OCI-LY1 (cell line): ENCODE measurements around the gene TMEM98.
"Not testable (repeated sequence)": the region's sequence is repeated elsewhere in the genome, so short reads cannot be mapped to it uniquely, and the experiment has no call there.

ENCODE experiments used
- H2AFZ ChIP-seq: fragments of 200-600 bp; sonication (generic), shearing (Covaris generic); 2 replicates; pipeline ENCODE4 v1.6.0; 2014; ENCODE audit warnings: antibody characterized with exemption, mild to moderate bottlenecking, low read length
- H3F3A ChIP-seq: fragments of 200-600 bp; sonication (generic), shearing (Covaris generic); 2 replicates; pipeline ENCODE4 v1.6.0; 2014; ENCODE audit warnings: mild to moderate bottlenecking, antibody characterized with exemption, low read length, moderate library complexity; ENCODE audit not compliant: insufficient read depth
- H3K27ac ChIP-seq: fragments of 200-600 bp; sonication (generic); 2 replicates; pipeline ENCODE4 v1.5.1; 2014; ENCODE audit warnings: low read length, mixed run types, mild to moderate bottlenecking, low read depth; ENCODE audit not compliant: poor library complexity, severe bottlenecking
- H3K27me3 ChIP-seq: fragments of 200-600 bp; sonication (generic); 2 replicates; pipeline ENCODE4 v1.6.0; 2014; ENCODE audit warnings: antibody characterized with exemption, mild to moderate bottlenecking, low read length, moderate library complexity; ENCODE audit not compliant: insufficient read depth
- H3K36me3 ChIP-seq: fragments of 200-600 bp; sonication (generic); 2 replicates; pipeline ENCODE4 v1.6.1; 2014; ENCODE audit warnings: mild to moderate bottlenecking, antibody characterized with exemption, low read length, moderate library complexity, mixed read lengths; ENCODE audit not compliant: insufficient read depth
- H3K4me1 ChIP-seq: fragments of 200-600 bp; sonication (generic); 2 replicates; pipeline ENCODE4 v1.5.1; 2014; ENCODE audit warnings: mild to moderate bottlenecking, low read length, moderate library complexity; ENCODE audit not compliant: insufficient read depth, severe bottlenecking
- H3K4me2 ChIP-seq: fragments of 200-600 bp; sonication (generic), shearing (Covaris generic); 2 replicates; pipeline ENCODE4 v1.6.1; 2014; ENCODE audit warnings: low read length
- H3K4me3 ChIP-seq: fragments of 200-600 bp; sonication (generic); 2 replicates; pipeline ENCODE4 v1.5.1; 2014; ENCODE audit warnings: low read length, low read depth, mild to moderate bottlenecking, mixed read lengths; ENCODE audit not compliant: poor library complexity, severe bottlenecking
- H3K79me2 ChIP-seq: fragments of 200-600 bp; shearing (Covaris generic); 2 replicates; pipeline ENCODE4 v1.6.1; 2016; ENCODE audit warnings: mixed run types, low read length, mixed read lengths; ENCODE audit not compliant: insufficient read depth
- H3K9ac ChIP-seq: fragments of 200-600 bp; sonication (generic), shearing (Covaris generic); 2 replicates; pipeline ENCODE4 v1.6.1; 2014; ENCODE audit warnings: mild to moderate bottlenecking, low read length, mixed read lengths
- H3K9me2 ChIP-seq: fragments of 200-600 bp; sonication (generic), shearing (Covaris generic); 2 replicates; pipeline ENCODE4 v1.6.1; 2014; ENCODE audit warnings: low read depth, mild to moderate bottlenecking, low read length, mixed read lengths
- H3K9me3 ChIP-seq: fragments of 200-600 bp; shearing (Covaris generic); 2 replicates; pipeline ENCODE4 v1.6.1; 2014; ENCODE audit warnings: low read length, mixed read lengths
- H4K20me1 ChIP-seq: fragments of 200-600 bp; sonication (generic), shearing (Covaris generic); 2 replicates; pipeline ENCODE4 v1.6.0; 2016; ENCODE audit warnings: mild to moderate bottlenecking, low read length; ENCODE audit not compliant: insufficient read depth
- EZH2 ChIP-seq: fragments of 200-600 bp; sonication (generic), shearing (Covaris generic); IDR thresholded peaks from 2 replicates; pipeline ENCODE4 v1.8.0; 2017; ENCODE audit warnings: borderline replicate concordance, mixed run types, mild to moderate bottlenecking, antibody characterized with exemption, low read length, moderate library complexity, mixed read lengths
- TF ChIP-seq, protein P1 (sequence below): fragments of 200-600 bp; sonication (generic), shearing (Covaris generic); IDR thresholded peaks from 2 replicates; pipeline ENCODE4 v1.5.1; 2017; ENCODE audit warnings: mild to moderate bottlenecking, antibody characterized with exemption, low read length, moderate library complexity, mixed read lengths

Gene TMEM98

DNA sequence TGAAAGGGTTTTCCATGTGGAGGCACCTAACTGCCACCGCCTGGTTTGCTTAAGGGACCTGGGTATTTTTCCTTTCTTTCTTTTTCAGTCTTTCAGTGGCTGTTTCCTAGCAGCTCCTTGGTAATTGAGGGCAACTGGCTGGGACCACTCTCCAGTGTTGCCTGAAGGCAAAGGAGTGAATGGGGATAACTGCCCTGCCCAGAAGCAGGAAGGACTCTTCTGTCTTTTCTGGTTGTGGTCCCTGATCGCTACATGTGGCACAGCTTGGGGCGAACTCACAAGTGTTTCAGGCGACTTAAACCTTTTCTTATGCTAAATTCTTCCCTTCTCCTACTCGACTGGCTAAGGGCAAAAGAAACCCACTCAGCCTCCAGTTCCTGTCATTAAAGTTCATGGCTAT lies 10.1 kb upstream of the TMEM98 start:
- H3K36me3 ChIP-seq: no peaks in the 10 kb centered on the region
- H3K4me1 ChIP-seq: no peaks in the 10 kb centered on the region
- no peaks in the 10 kb centered on the region for H3K27me3 ChIP-seq
- no peaks in the 10 kb centered on the region for H3K9me2 ChIP-seq
- no peak overlapping the region for H3K4me2 ChIP-seq
- H3K27ac ChIP-seq: no peak overlapping the region
- no peak overlapping the region for H3K9ac ChIP-seq
- H2AFZ ChIP-seq: no peak overlapping the region
- no peaks in the 10 kb centered on the region for H3K79me2 ChIP-seq
- no peaks in the 10 kb centered on the region for H3K9me3 ChIP-seq
- no peak overlapping the region for H3K4me3 ChIP-seq
- TF ChIP-seq, protein P1, sequence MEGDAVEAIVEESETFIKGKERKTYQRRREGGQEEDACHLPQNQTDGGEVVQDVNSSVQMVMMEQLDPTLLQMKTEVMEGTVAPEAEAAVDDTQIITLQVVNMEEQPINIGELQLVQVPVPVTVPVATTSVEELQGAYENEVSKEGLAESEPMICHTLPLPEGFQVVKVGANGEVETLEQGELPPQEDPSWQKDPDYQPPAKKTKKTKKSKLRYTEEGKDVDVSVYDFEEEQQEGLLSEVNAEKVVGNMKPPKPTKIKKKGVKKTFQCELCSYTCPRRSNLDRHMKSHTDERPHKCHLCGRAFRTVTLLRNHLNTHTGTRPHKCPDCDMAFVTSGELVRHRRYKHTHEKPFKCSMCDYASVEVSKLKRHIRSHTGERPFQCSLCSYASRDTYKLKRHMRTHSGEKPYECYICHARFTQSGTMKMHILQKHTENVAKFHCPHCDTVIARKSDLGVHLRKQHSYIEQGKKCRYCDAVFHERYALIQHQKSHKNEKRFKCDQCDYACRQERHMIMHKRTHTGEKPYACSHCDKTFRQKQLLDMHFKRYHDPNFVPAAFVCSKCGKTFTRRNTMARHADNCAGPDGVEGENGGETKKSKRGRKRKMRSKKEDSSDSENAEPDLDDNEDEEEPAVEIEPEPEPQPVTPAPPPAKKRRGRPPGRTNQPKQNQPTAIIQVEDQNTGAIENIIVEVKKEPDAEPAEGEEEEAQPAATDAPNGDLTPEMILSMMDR: no peak
- TF ChIP-seq EZH2: no peak
- H4K20me1 ChIP-seq: no peaks in the 10 kb centered on the region
- H3F3A ChIP-seq: no peaks in the 10 kb centered on the region

DNA sequence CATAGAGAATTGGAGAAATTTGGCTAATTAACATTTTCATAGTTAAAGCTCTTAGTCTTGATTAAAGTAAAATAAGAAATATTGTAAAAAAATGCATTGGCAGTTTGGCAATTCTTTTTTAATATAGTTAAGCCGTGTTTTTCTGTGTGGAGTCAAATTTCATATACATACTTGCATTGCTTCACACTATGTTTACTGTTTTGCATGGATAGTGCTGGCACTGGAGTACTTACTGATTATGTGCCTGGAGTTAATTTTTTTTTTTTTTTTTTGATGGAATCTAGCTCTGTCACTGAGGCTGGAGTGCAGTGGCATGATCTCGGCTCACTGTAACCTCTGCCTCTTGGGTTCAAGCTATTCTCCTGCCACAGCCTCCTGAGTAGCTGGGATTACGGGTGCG lies 8.1 kb upstream of the TMEM98 start:
- not testable (repeated sequence) for H3K9me2 ChIP-seq, H3K27me3 ChIP-seq, H3K36me3 ChIP-seq, H4K20me1 ChIP-seq, H3K27ac ChIP-seq, H3K4me3 ChIP-seq, H3F3A ChIP-seq, H3K9ac ChIP-seq, H3K4me1 ChIP-seq, H3K79me2 ChIP-seq, H2AFZ ChIP-seq, H3K4me2 ChIP-seq, H3K9me3 ChIP-seq

DNA sequence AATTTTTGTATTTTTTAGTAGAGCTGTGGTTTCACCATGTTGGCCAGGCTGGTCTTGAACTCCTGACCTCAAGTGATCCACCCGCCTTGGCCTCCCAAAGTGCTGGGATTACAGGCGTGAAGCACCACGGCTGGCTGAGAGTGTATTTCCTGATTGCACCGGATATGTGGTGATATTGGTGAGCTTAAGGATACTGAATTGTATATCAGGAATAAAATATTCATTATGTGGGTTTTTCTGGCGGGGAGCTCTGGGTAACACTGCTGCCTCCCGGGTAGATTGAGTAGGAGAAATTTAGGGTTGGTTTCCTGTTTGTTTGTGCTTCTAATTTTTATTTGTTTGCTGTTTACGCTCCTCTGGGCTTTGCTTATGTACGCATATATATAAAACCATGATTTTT lies 7.7 kb upstream of the TMEM98 start:
- H3F3A ChIP-seq: no peaks in the 10 kb centered on the region

DNA sequence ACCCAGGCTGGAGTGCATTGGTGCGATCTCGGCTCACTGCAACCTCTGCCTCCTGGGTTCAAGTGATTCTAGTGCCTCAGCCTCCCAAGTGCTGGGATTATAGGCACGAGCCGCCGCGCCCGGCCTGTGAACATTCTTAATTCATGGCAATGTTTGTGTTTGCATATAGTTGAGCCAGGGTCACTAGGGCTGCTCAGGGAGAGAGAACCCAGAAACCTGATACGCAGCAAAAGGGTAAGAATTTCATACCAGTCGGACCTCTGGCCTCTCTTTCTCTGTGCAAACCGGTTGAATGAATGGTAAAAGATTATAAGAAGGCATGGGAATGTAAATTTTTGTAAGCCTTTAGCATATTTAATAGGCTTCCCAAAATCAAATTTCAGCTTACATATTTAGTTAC lies 6.9 kb upstream of the TMEM98 start:
- Histone ChIP-seq H3K4me1 (no peaks in the 10 kb centered on the region), H3K27ac (no peak overlapping the region), H3K9me3 (no peaks in the 10 kb centered on the region), H3K36me3 (no peaks in the 10 kb centered on the region), H3F3A (no peaks in the 10 kb centered on the region), H3K9me2 (no peaks in the 10 kb centered on the region), H3K27me3 (no peaks in the 10 kb centered on the region), H3K9ac (no peak overlapping the region), H3K4me3 (no peak overlapping the region), H3K79me2 (no peaks in the 10 kb centered on the region), H2AFZ (no peak overlapping the region), H4K20me1 (no peaks in the 10 kb centered on the region), H3K4me2 (no peak overlapping the region)
- TF ChIP-seq, protein P1: no peak
- TF ChIP-seq EZH2: no peak

More for the DNA sequence above, 7.7 kb upstream of the TMEM98 start:
- TF ChIP-seq, protein P1: no peak
- no peak for TF ChIP-seq EZH2
- H3K27me3 ChIP-seq: no peaks in the 10 kb centered on the region
- H2AFZ ChIP-seq: no peak overlapping the region
- H3K9ac ChIP-seq: no peak overlapping the region
- H3K4me3 ChIP-seq: no peak overlapping the region
- no peaks in the 10 kb centered on the region for H3K9me3 ChIP-seq
- no peaks in the 10 kb centered on the region for H4K20me1 ChIP-seq
- H3K36me3 ChIP-seq: no peaks in the 10 kb centered on the region
- H3K79me2 ChIP-seq: no peaks in the 10 kb centered on the region
- no peak overlapping the region for H3K4me2 ChIP-seq
- H3K27ac ChIP-seq: no peak overlapping the region
- no peaks in the 10 kb centered on the region for H3K4me1 ChIP-seq
- no peaks in the 10 kb centered on the region for H3K9me2 ChIP-seq

DNA sequence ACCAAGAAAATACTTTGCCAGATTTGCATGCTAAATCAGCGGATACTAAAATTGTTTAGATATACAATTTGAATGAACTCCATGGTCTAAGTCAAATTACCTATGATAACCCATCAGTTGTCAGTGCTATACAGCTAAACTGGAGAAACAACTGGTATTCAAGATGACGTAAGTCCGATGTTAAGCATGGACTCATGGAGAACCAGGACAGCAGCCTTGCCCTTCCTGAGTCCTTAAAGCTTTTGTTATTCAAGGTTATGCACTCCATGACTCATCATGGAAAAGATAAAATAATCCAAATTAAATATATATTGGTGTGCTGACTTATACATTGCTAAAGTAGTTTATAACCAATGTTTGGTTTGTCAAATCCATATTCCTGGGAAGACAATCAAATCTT lies 4.0 kb upstream of the TMEM98 start:
- not testable (repeated sequence) for H3K27ac ChIP-seq, H3K27me3 ChIP-seq, H3K9me2 ChIP-seq, H3K4me3 ChIP-seq, H3K4me1 ChIP-seq, H3K36me3 ChIP-seq, H2AFZ ChIP-seq, H3K9ac ChIP-seq, H4K20me1 ChIP-seq, H3F3A ChIP-seq, H3K4me2 ChIP-seq, H3K9me3 ChIP-seq, H3K79me2 ChIP-seq
